GM21526 (cell line): ENCODE results near the gene IWS1.
"Not testable (repeated sequence)": the region's sequence is repeated elsewhere in the genome, so short reads cannot be mapped to it uniquely, and the experiment has no call there.

Experiments
- ATAC-seq: cut with Tn5 transposase; IDR thresholded peaks from one replicate; pipeline ENCODE4 v1.9.1; 2021; ENCODE audit warnings: moderate library complexity; ENCODE audit not compliant: unreplicated experiment, low FRiP score

The IWS1 gene

DNA sequence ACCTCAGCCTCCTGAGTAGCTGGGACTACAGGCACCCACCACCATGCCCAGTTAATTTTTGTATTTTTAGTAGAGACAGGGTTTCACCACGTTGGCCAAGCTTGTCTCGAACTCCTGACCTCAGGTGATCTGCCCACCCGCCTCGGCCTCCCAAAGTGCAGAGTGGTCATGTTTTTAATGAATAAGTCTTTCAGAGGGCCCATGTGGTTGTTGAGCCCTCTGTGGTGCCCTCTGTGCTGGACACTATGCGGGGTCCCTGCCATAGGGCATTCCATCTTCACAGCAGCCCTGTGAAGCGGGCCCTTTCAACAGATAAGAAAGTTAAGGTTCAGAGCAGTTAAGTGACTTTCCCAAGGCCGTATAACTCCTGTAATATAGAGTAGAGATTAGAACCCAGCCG is 35.1 kb upstream of the IWS1 start:
- no peak for ATAC-seq

DNA sequence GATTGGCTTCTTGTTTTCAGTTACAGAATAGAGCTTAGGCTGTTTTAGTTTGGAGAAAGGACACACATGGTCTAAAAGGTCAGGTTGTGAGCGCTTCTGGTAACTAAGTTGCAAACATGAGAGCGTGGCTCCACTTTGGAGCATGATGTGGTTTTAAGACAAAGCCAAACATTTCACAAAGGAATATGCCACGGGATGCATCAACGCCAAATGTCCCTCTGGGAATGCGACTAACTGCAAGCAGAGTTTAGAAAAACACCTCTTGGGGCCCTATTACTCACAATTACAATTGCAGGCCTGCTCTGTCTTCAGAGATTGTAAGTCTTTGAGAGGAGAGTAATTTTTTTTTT is 34.6 kb upstream of the IWS1 start:
- no peak for ATAC-seq

GRCh38 chr2:127560201-127560930 is 34.1 kb upstream of the IWS1 start:
- ATAC-seq, result no peak

DNA sequence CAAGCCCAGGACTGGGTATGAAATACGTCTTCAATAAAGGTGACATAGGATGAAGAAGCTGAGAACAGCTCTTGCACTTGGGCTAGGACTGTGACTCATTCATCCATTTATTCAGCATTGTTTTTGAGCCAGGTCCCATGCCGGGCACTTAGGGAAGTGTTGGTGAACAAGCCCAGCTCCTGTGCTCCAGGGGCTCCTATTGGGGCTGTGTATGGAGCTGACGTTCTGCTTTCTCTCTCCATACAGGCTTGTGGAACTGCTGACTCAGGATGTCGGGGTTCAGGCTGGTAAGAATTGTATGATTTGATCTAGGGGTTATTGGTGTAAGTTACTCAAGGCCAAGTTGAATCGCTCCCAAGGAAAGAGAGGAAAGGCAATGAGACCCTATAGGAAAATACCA is 33.2 kb upstream of the IWS1 start:
- no peak for ATAC-seq

GRCh38 chr2:127558911-127559310 is 32.6 kb upstream of the IWS1 start:
- ATAC-seq, result no peak

DNA sequence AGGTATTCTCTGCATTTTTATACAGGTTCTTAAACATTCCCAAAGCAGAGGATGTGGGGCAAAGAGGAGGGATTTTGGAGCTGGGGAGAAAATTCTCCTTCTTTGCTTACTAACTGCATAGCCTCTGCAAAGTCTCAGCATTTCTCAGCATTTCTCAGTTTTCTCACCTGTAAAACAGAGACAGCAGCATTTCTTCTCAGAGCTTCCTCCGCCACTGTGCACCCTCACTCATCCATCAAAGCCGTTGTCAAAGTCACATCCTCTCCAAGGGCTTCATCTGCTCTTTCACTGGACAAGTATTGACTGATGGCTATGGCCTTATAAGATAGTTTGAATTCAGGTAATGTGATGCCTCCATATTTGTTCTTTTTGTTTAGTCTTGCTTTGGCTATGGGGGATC is 26.6 kb upstream of the IWS1 start:
- ATAC-seq, result no peak

DNA sequence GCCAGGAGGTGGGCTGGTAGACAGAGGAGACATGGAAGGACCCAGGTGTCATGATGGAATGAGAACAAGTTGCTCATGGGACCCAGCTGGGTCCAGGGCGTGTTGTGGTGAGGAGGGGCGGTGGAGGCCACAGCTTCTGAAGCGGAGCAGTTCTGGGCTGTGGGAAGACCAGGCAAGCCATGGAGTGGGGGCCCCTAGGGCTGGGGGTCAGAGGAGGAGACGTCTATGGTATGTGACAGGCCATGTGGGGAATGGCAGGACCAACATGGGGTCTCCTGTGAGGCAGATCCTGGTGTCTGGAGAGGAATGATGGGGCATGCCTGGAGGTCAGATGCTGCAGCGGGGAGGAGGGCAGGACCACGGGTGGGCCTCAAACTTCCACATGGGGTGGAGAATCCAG is 26.0 kb upstream of the IWS1 start:
- no peak for ATAC-seq

GRCh38 chr2:127551221-127551930 is 25.1 kb upstream of the IWS1 start:
- ATAC-seq, result no peak

DNA sequence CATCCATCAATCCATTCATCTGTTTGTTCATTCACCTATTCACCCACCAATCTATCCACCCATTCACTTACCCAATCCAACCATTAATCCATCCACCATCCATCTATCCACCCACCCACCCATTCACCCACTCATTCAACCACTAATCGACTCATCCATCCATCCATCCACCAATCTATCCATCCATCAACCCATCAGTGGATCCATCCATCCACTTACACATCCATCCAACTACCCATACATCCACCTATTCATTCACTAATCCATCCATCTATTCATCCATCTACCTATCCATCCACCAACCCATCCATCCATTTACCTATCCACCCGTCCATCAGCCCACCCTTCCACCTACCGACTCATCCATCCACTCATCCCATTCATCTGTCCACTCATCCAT is 20.5 kb upstream of the IWS1 start:
- no peak for ATAC-seq

- ATAC-seq, result no peak
Observed at GRCh38 chr2:127545796-127546195, 19.5 kb upstream of the IWS1 start.

DNA sequence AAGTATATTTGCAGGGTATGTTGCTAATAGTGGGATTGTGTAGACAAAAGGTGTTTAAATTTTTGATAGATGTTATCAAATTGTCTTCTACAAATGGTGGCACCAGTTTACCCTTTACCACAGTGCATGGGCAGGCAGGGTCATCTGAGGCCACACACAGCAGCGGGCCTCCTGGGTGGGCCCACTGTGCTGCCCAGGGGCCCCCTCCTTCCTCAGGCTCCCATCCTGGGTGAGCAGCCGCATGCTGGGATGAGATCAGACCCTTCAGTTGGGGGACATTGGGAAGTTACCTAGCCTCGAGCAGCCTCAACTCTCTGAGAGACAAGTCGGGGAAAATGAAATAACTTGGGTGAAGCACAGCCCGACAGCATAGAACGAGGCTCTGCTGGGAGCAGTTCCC is 18.9 kb upstream of the IWS1 start:
- no peak for ATAC-seq

GRCh38 chr2:127543013-127543501 is 16.8 kb upstream of the IWS1 start:
- not testable (repeated sequence) for ATAC-seq

GRCh38 chr2:127542231-127542630 is 15.9 kb upstream of the IWS1 start:
- ATAC-seq, result no peak

DNA sequence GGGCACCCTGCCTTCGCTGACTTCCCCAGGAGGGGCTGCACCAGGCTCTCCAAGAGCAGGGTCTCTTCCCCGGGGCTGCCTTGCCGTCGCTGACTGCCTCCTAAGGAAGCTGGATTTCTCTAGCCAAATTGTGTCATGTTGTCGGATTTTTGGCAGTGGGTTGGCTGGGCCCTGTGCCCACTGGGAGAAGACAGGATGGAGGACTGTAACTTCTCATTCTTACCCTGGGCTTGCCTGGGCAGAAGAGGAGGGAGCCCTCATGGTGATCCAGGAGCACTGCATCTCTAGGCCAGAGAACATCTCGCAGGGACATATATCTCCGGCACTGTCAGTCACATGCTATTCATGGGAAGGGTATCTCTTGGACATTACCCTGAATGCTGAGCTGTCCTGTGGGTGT is 15.5 kb upstream of the IWS1 start:
- ATAC-seq, result no peak

DNA sequence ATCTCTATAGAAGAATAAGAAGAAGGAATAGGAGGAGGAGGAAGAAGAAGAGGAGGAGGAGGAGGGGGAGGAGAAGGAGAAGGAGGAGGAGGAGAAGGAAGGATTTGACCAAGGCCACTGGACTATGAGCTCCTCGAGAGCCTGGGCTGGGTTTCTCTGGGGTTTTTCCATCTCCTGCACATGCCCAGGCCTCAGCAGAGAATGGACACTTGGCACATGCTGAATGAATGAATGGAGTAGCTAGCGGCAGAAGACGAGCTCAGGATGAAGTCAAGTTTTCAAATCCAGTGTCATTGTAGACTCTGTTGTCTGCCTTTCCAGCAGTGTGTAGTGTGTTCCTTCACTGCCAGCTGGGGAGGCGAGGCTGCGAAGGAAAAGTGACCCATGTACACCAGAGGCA is 11.4 kb upstream of the IWS1 start:
- no peak for ATAC-seq

GRCh38 chr2:127536707-127537541 is 10.6 kb upstream of the IWS1 start:
- no peak for ATAC-seq

GRCh38 chr2:127535918-127536317 is 9.6 kb upstream of the IWS1 start:
- no peak for ATAC-seq

DNA sequence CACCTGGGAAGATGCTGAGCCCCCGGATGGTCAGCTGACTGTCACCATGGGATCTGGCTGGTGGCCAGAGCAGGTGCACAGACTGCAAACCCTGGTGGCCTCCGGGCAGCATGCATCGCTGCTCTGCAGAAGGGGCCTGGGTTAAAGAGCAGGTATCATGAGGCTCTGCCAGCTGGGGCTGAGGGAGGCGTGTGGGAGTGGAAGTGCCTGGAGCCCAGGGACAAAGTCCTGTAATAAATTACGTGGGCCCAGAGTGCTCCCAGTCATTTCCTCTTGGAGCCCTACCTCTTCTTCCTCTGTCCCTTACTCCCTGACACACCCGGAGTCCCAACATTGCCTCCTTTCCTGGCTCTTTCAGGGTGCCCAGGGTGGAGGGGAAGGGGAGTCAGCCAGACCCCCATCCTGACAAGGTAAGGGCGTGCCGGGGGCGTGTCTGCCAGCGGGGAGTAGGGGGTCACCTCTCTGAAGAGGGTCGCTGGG is 9.2 kb upstream of the IWS1 start, which contains the start of gene MYO7B:
Gene MYO7B, plus strand, starts transcription at position 262 of the 480 bp plus-strand sequence. CDS start 24,040 bp downstream, outside the sequence.
- ATAC-seq, result no peak

- ATAC-seq, result no peak
Observed at GRCh38 chr2:127532296-127532695, 6.0 kb upstream of the IWS1 start.

DNA sequence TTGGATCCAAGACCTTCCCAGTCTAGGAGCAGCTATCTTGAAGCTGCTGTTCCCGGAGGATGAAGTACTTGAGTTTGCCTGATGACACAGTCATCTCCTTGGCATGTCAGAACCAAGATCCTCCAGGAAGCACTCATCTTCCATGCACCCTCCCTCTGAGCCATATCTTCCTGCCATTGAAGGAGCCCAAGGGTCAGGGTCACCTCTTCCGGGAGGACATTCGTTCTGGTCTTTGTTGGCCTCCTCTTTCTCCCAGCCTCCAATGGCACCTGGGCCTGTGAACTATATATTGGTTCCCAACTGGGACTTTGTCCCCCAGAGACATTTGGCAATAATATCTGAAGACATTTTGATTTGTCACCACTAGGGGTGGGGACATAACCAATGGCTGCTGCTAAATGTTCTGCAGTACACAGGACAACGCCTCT is 4.9 kb upstream of the IWS1 start:
- ATAC-seq, result no peak
